ENCODE measurements around the gene SMIM5.

Gene SMIM5

DNA sequence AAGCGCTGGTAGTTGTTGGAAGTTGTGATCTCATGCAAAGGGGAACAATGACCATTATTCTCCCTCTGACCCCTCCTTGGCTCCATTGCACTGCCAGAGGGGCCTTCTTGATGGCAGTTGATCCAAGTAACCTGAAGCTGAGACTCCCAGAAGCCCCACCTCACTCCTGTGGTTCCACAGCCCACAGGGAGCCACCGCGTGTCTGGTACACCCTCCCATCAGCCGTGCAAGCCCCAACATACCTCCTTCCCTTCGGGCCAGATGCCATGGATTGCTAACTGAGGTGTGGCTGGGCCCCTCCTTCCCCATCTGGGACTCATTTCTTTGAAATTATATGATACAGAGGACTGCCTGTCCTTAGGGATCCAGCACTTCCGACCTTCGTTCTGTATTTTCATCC lies 51.7 kb downstream of the SMIM5 start:
- peaks cover 16% of the 10 kb centered on the region for H3K79me1 ChIP-seq (replicated peaks; ENCODE audit: low read length, poor library complexity, severe bottlenecking)
- no peak overlapping the region for H2BK15ac ChIP-seq (ENCODE audit: low read depth, poor library complexity, severe bottlenecking)
- no peak overlapping the region for H3K18ac ChIP-seq (ENCODE audit: low read depth in 1 of 2, low read length in 2 of 2)
- H3K9ac ChIP-seq (ENCODE audit: low read length) = no peak overlapping the region
- no peaks in the 10 kb centered on the region for H3K9me3 ChIP-seq (ENCODE audit: control insufficient read depth, low read length)
- H3K4me2 ChIP-seq (ENCODE audit: low read length, poor library complexity, severe bottlenecking) = no peak overlapping the region
- no peak overlapping the region for H2AFZ ChIP-seq (ENCODE audit: low read depth, low read length)
- peak overlapping the region; percentile 76 for H3K27ac ChIP-seq (ENCODE audit: low read length, poor library complexity, severe bottlenecking)
- no peak overlapping the region for H2BK12ac ChIP-seq (ENCODE audit: low read length in 2 of 2)
- H3K4me3 ChIP-seq (ENCODE audit: insufficient read depth in 1 of 2, low read depth in 1 of 2, low read length in 2 of 2) = no peak overlapping the region
- H2BK5ac ChIP-seq (ENCODE audit: low read depth, low read length, poor library complexity, severe bottlenecking) = peak overlapping the region; percentile 20
- H3K14ac ChIP-seq (ENCODE audit: low read length in 2 of 2) = no peak overlapping the region
- peaks cover 20 to 38% of the 10 kb centered on the region in 2 experiments for H3K36me3 ChIP-seq (ENCODE audit: control insufficient read depth in 1 of 2, insufficient read depth in 2 of 2, low read depth in 1 of 2, low read length in 2 of 2)
- H2BK120ac ChIP-seq (ENCODE audit: low read depth, low read length) = no peak overlapping the region
- no peak overlapping the region for H4K8ac ChIP-seq (ENCODE audit: low read length)
- H3K4ac ChIP-seq (ENCODE audit: low read depth in 1 of 2, low read length in 2 of 2) = no peak overlapping the region
- 95% methylated on average over 7 of the region's 7 CpGs for WGBS
- DNase-seq = no peak
- H3K23ac ChIP-seq (ENCODE audit: low read length in 2 of 2) = no peak overlapping the region
- peaks cover 36% of the 10 kb centered on the region for H3K4me1 ChIP-seq (ENCODE audit: control insufficient read depth, insufficient read depth, low read depth, low read length)
- H3K27me3 ChIP-seq (ENCODE audit: control insufficient read depth in 1 of 2, insufficient read depth in 1 of 2, low read length in 2 of 2) = no peaks in the 10 kb centered on the region
- H4K91ac ChIP-seq (ENCODE audit: low read length) = no peak overlapping the region
- peak overlapping the region; percentile 94 for H2AK5ac ChIP-seq (ENCODE audit: low read length, severe bottlenecking)

DNA sequence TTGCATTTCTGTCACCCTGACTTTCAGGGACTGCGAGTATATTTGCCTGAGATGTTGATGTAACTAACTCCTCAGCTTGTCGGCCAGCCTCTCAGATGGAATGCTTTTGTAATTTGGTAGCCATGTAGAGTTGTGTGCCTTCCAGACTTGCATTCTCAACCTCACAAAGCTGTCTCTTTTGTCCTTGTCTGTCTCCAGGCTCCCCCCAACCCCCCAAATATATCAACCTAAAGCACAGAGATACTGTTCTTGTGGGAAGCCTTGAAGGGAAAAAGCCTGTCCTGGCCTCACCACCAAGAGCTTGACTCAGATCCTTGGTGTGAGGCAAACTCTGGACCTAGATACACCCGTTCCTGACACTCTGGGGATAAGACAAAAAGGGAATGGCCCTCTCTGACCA lies 52.3 kb downstream of the SMIM5 start:
- H3K4me1 ChIP-seq (ENCODE audit: control insufficient read depth, insufficient read depth, low read depth, low read length) = peaks cover 35% of the 10 kb centered on the region
- WGBS = 92% methylated on average over 2 of the region's 3 CpGs
- H3K18ac ChIP-seq (ENCODE audit: low read depth in 1 of 2, low read length in 2 of 2) = no peak overlapping the region
- no peak overlapping the region for H2BK15ac ChIP-seq (ENCODE audit: low read depth, poor library complexity, severe bottlenecking)
- no peak overlapping the region for H4K91ac ChIP-seq (ENCODE audit: low read length)
- peak overlapping the region; percentile 94 for H2AK5ac ChIP-seq (ENCODE audit: low read length, severe bottlenecking)
- peak overlapping the region; percentile 0 for H3K9ac ChIP-seq (ENCODE audit: low read length)
- H3K14ac ChIP-seq (ENCODE audit: low read length in 2 of 2) = no peak overlapping the region
- no peak overlapping the region for H2BK5ac ChIP-seq (ENCODE audit: low read depth, low read length, poor library complexity, severe bottlenecking)
- no peaks in the 10 kb centered on the region for H3K9me3 ChIP-seq (ENCODE audit: control insufficient read depth, low read length)
- H3K4me2 ChIP-seq (ENCODE audit: low read length, poor library complexity, severe bottlenecking) = no peak overlapping the region
- no peak overlapping the region for H2AFZ ChIP-seq (ENCODE audit: low read depth, low read length)
- no peak overlapping the region for H4K8ac ChIP-seq (ENCODE audit: low read length)
- H3K36me3 ChIP-seq (ENCODE audit: control insufficient read depth in 1 of 2, insufficient read depth in 2 of 2, low read depth in 1 of 2, low read length in 2 of 2) = peaks cover 19 to 34% of the 10 kb centered on the region in 2 experiments
- H3K27me3 ChIP-seq (ENCODE audit: control insufficient read depth in 1 of 2, insufficient read depth in 1 of 2, low read length in 2 of 2) = no peaks in the 10 kb centered on the region
- H2BK12ac ChIP-seq (ENCODE audit: low read length in 2 of 2) = no peak overlapping the region
- peaks cover 16% of the 10 kb centered on the region for H3K79me1 ChIP-seq (replicated peaks; ENCODE audit: low read length, poor library complexity, severe bottlenecking)
- H3K4ac ChIP-seq (ENCODE audit: low read depth in 1 of 2, low read length in 2 of 2) = no peak overlapping the region
- no peak overlapping the region for H3K23ac ChIP-seq (ENCODE audit: low read length in 2 of 2)
- no peak overlapping the region for H2BK120ac ChIP-seq (ENCODE audit: low read depth, low read length)
- no peak overlapping the region for H3K4me3 ChIP-seq (ENCODE audit: insufficient read depth in 1 of 2, low read depth in 1 of 2, low read length in 2 of 2)
- peak overlapping the region; percentile 6 for H3K27ac ChIP-seq (ENCODE audit: low read length, poor library complexity, severe bottlenecking)
- no peak for DNase-seq

DNA sequence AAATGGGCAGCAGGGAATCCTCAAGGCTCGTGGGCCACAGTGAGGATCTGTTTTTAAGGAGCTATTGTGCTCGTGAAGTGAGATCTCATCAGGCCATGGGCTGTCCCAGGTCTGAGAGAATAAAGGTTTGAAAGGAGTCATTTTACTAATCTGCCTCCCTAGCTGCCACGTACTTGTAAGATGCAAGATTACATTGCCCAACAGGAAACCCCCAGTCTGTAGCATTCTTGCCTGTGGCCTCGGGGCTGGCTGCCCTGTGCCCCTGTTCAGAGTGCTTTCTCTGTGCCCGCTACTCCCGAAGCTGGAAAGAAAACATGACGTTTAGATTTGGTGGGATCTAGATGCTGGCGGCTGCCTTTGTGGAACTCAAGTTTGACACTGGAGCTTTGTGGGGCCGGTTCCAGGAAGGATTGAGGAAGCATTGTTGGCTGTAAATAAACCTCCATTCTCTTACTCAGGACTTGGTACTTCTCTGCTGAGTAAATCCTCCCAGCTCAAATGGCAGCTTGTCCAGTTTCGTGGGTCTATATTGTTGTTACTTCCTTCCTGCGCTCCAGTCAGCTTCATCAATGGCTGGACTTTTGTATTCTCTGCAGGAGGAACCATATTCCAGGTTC lies 55.1 kb downstream of the SMIM5 start:
- no peak overlapping the region for H4K91ac ChIP-seq (ENCODE audit: low read length)
- H3K4me1 ChIP-seq (ENCODE audit: control insufficient read depth, insufficient read depth, low read depth, low read length) = peaks cover 51% of the 10 kb centered on the region
- H3K4me2 ChIP-seq (ENCODE audit: low read length, poor library complexity, severe bottlenecking) = no peak overlapping the region
- peak; percentile 36 for DNase-seq
- H3K36me3 ChIP-seq (ENCODE audit: control insufficient read depth in 1 of 2, insufficient read depth in 2 of 2, low read depth in 1 of 2, low read length in 2 of 2) = peaks cover 24 to 42% of the 10 kb centered on the region in 2 experiments
- peaks cover 15% of the 10 kb centered on the region for H3K79me1 ChIP-seq (replicated peaks; ENCODE audit: low read length, poor library complexity, severe bottlenecking)
- H3K4me3 ChIP-seq (ENCODE audit: insufficient read depth in 1 of 2, low read depth in 1 of 2, low read length in 2 of 2) = no peak overlapping the region
- no peak overlapping the region for H2BK12ac ChIP-seq (ENCODE audit: low read length in 2 of 2)
- peak overlapping the region; percentile 92 for H2AK5ac ChIP-seq (ENCODE audit: low read length, severe bottlenecking)
- H3K9me3 ChIP-seq (ENCODE audit: control insufficient read depth, low read length) = no peaks in the 10 kb centered on the region
- H3K4ac ChIP-seq (ENCODE audit: low read depth in 1 of 2, low read length in 2 of 2) = no peak overlapping the region
- H2AFZ ChIP-seq (ENCODE audit: low read depth, low read length) = no peak overlapping the region
- H3K27me3 ChIP-seq (ENCODE audit: control insufficient read depth in 1 of 2, insufficient read depth in 1 of 2, low read length in 2 of 2) = no peaks in the 10 kb centered on the region
- no peak overlapping the region for H3K23ac ChIP-seq (ENCODE audit: low read length in 2 of 2)
- no peak overlapping the region for H3K9ac ChIP-seq (ENCODE audit: low read length)
- no peak overlapping the region for H4K8ac ChIP-seq (ENCODE audit: low read length)
- H3K27ac ChIP-seq (ENCODE audit: low read length, poor library complexity, severe bottlenecking) = no peak overlapping the region
- no peak overlapping the region for H2BK120ac ChIP-seq (ENCODE audit: low read depth, low read length)
- no peak overlapping the region for H2BK5ac ChIP-seq (ENCODE audit: low read depth, low read length, poor library complexity, severe bottlenecking)
- no peak overlapping the region for H3K18ac ChIP-seq (ENCODE audit: low read depth in 1 of 2, low read length in 2 of 2)
- H3K14ac ChIP-seq (ENCODE audit: low read length in 2 of 2) = no peak overlapping the region
- WGBS = 95% methylated on average over 10 of the region's 11 CpGs
- H2BK15ac ChIP-seq (ENCODE audit: low read depth, poor library complexity, severe bottlenecking) = no peak overlapping the region

DNA sequence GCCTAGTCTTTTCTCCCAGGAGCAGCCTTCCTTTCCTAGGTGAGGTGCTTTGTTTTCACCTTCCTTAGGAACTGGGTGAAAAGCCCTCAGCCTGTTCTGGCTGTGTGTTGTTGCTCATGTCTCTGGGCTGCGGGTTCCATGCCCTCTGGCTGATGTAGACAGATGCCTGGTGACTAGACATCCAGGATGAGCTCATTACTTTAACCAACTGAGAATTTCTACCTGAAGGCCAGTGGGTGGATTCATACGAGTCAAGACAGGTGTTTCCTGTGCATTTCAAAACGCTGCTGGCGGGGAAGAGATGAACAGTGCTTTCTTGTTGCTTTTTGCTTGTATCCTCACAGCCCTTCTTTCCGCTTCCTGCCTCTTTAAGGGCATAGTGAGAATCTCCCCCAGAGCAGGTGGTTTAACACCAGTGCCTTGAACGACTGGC lies 56.2 kb downstream of the SMIM5 start:
- Histone ChIP-seq H3K9ac (ENCODE audit: low read length) (no peak overlapping the region), H2BK5ac (ENCODE audit: low read depth, low read length, poor library complexity, severe bottlenecking) (no peak overlapping the region), H2BK120ac (ENCODE audit: low read depth, low read length) (no peak overlapping the region), H3K4ac (ENCODE audit: low read depth in 1 of 2, low read length in 2 of 2) (no peak overlapping the region), H3K18ac (ENCODE audit: low read depth in 1 of 2, low read length in 2 of 2) (no peak overlapping the region), H3K79me1 (replicated peaks; ENCODE audit: low read length, poor library complexity, severe bottlenecking) (peaks cover 15% of the 10 kb centered on the region), H3K4me1 (ENCODE audit: control insufficient read depth, insufficient read depth, low read depth, low read length) (peaks cover 57% of the 10 kb centered on the region), H3K4me3 (ENCODE audit: insufficient read depth in 1 of 2, low read depth in 1 of 2, low read length in 2 of 2) (no peak overlapping the region), H2AFZ (ENCODE audit: low read depth, low read length) (no peak overlapping the region), H3K23ac (ENCODE audit: low read length in 2 of 2) (no peak overlapping the region), H3K27me3 (ENCODE audit: control insufficient read depth in 1 of 2, insufficient read depth in 1 of 2, low read length in 2 of 2) (no peaks in the 10 kb centered on the region), H3K27ac (ENCODE audit: low read length, poor library complexity, severe bottlenecking) (no peak overlapping the region), H2AK5ac (ENCODE audit: low read length, severe bottlenecking) (peak overlapping the region; percentile 63), H3K4me2 (ENCODE audit: low read length, poor library complexity, severe bottlenecking) (no peak overlapping the region), H3K14ac (ENCODE audit: low read length in 2 of 2) (no peak overlapping the region), H4K91ac (ENCODE audit: low read length) (no peak overlapping the region), H3K9me3 (ENCODE audit: control insufficient read depth, low read length) (no peaks in the 10 kb centered on the region), H3K36me3 (ENCODE audit: control insufficient read depth in 1 of 2, insufficient read depth in 2 of 2, low read depth in 1 of 2, low read length in 2 of 2) (peaks cover 24 to 47% of the 10 kb centered on the region in 2 experiments), H2BK12ac (ENCODE audit: low read length in 2 of 2) (no peak overlapping the region), H2BK15ac (ENCODE audit: low read depth, poor library complexity, severe bottlenecking) (no peak overlapping the region), H4K8ac (ENCODE audit: low read length) (no peak overlapping the region)
- WGBS = 98% methylated on average over 6 of the region's 6 CpGs
- no peak for DNase-seq
